HG03064 (cell line): Measurements from ENCODE around the gene PRDX1.
"Not testable (repeated sequence)": the region's sequence is repeated elsewhere in the genome, so short reads cannot be mapped to it uniquely, and the experiment has no call there.

Experiments
- ATAC-seq: cut with Tn5 transposase; IDR thresholded peaks from one replicate; pipeline ENCODE4 v1.9.1; 2021; ENCODE audit warnings: low read depth; ENCODE audit not compliant: unreplicated experiment

The PRDX1 gene

DNA sequence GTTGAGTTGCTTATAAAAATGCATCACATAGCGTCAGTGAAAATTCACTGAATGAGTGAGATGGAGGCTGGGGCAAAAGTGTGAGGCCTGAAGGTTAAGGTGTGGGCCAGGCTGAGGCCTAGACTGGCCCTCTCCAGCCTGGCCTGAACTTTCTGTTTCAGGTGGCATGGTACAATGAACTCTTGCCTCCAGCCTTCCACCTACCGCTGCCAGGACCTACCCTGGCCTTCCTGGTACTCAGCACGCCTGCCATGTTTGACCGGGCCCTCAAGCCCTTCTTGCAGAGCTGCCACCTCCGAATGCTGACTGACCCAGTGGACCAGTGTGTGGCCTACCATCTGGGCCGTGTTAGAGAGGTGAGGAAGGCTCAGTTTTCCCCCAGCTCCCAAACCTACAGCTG is 14.5 kb downstream of the PRDX1 start:
- no peak for ATAC-seq

DNA sequence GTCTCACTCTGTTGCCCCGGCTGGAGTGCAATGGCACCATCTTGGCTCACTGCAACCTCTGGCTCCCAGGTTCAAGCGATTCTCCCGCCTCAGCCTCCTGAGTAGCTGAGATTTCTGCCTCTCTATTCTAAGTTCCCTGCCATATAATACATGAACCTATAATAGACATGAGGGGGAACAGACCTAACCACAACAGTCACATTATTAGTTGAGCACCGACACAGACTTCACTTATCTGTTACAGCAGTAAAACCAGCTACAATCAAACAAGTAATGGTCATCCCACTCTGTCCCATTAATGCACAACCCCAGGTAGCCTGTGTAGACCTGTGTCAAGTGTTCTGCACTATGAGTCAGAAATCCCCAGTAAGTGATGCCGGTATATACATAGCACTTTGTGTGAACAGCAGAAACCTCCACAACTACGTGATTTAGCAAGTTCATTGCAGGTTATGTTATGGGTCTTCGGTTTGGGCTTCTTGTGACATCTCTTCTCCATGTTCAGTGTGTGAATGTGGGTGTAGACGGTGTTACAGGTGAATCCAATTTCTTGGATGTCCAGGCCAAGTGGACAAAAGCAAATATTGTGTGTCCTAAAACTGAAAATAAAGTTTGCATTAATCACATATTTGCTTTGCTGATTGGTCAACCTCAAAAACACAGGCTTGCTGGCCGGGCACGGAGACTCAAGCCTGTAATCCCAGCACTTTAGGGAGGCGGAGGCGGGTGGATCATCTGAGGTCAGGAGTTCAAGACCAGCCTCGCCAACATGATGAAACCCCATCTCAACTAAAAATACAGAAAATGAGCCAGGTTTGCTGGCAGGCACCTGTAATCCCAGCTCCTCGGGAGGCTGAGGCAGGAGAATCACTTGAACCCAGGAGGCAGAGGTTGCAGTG is 18.0 kb downstream of the PRDX1 start:
- ATAC-seq: no peak

DNA sequence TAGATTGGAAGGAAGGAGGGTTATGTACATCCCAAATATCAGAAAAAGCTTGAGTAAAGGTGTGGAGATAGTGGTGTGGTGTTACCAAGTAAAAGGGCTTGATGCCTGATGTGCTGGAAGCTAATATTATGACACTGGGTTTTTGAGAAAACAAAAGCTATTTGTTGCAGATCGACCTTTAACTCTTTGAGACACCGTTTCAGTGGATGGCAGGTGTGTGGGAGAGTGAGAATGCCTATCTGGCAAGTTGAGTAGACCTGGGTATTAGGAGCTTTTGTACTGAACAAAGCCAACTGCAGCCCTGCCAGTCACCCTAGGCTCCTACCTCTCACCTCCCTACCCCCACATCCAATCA is 20.2 kb downstream of the PRDX1 start:
- no peak for ATAC-seq

DNA sequence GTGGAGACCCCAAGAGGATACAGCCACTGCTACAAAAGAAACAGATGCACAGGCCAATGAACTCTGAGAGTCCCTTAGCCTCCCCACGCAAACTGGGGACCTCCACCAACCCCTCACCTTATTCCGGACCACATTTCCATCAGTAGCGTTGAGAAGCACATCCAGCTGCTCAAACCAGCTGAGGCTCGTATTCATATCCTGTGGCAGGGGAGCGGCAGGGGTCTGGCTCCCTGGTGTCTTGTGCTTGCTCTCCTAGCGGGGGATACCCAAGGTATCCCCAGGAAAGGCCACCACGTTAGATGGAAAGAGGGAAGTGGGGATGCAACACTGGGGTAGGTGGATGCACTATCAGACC is 22.3 kb downstream of the PRDX1 start:
- ATAC-seq: no peak

DNA sequence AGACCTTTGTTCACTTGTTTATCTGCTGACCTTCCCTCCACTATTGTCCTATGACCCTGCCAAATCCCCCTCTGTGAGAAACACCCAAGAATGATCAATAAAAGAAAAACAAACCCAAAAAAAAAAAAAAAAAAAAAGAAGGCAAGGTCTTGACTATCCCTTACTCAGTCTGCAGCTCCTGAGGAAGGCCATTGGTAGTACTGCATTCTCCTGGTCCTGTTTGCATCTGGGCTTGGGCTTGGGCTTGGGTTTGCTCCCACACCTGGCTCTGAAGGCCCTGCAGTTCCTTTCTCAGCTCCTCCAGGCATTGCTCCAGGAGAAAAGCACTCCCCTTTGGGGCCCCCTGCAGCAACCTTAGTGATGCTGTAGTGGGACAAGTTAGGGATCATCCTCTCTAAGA is 23.4 kb downstream of the PRDX1 start:
- ATAC-seq: no peak

DNA sequence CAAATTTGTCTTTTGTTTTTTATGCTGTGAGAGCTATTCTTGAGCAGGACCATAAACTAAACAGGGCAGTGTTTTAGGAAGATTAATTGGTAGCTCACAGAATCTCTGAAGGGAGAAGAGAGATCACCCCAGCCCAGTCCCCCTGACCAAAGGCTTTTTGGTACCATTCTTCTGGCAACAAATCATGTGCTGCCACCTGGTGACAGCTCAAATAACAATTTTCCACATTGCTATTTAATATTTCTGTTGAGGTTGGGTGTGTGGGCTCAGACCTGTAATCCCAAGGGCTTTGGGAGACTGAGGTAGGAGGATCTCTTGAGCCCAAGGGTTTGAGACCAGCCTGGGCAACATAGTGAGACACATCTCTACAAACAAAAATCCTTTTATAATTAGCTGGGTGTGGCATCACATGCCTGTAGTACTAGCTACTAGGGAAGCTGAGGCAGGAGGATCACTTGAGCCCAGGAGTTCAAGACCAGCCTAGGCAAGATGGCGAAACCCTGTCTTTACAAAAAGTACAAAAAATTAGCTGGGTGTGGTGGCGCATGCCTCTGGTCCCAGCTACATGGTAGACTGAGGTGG is 28.5 kb downstream of the PRDX1 start:
- ATAC-seq: no peak

DNA sequence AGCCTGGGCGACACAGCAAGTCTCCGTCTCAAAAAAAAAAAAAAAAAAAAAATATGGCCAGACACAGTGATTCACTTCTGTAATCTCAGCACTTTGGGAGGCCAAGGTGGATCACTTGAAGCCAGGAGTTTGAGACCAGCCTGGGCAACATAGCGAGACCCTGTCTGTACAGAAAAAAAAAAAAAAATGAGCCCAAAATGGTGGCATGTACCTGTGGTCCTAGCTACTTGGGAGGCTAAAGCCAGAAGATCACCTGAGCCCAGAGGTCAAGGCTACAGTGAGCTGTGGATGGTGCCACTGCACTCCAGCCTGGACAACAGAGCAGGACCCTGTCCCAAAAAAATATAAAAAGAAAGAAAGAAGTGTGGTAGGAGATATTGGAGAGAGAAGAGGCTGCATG is 29.0 kb downstream of the PRDX1 start:
- ATAC-seq: no peak

DNA sequence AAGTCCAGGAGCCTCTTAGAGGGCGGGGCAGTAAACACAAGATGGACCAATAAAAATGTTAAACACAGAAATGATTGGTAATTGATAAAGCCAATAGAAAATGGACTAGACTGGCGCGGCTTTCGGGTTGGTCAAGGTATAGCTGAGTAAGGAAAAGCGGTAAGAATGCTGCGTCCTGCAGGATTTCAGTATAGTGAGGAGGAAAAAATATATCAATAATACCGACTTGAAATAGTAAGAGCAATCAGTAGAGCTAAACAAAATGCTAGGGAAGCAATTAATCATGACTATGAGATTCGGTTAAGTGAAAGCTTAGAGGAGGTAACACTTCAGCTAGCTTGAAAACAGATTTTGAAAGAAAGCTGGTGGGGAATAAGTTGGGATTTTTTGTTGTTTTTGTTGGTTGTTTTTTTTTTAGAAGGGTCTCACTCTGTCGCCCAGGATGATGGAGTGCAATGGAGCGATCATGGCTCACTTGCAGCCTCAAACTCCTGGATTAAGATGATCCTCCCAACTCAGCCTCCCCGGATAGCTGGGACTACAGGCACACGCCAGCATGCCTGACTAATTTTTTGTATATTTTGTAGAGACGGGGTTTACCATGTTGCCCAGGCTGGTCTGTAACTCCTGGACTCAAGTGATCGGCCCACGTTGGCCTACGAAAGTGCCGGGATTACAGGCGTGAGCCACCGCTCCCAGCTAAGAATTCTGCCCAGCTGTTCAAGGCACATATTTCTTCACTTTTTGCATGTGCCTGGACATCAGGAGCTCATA is 30.0 kb downstream of the PRDX1 start:
- no peak for ATAC-seq

DNA sequence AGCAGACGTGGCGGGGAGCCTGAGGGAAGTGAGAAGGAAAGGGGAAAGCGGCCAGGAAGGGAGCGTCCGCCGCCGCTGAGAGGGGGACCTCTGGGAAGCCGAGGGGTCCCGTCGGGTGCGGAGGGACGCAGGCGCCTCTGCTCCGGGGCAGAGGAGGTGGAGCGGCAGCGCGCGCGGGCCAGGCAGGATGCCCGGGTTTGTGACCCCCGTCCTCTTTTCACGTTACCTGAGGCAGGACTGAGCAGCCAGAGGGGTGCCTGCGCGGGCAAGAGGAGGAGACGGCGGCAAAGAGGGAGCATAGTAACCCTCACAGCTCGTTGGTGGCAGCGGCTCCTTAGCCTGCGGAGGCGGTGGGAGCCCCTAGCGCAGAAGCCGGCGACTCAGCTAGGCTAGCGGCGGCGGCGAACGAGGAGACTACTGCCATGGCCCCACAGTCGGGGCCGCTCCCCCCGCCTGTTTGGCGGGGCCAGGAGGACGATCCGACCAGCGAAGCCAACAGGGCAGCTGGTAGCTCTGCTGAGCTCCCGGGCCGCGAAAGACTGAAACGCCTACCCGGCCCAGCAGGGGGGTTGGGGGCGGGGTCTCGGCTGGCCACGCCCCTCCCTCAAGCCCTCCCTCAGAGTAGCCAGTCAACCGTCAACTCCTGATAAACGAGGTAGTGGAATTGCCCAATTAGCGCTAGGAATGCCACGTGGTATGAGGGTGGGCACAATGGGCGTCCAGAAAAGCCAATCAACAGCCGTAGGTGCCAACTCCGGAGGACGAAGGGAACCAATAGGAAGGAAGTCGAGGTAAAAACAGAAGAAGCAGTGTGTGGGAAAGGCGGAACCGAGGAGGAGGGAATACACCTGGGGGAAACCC is 30.8 kb downstream of the PRDX1 start, which contains the start of gene TESK2:
TSS of gene TESK2 (minus strand) at position 538 of the 861 bp plus-strand sequence. CDS start 33,378 bp downstream, outside the sequence.
- ATAC-seq: peak; percentile 82

DNA sequence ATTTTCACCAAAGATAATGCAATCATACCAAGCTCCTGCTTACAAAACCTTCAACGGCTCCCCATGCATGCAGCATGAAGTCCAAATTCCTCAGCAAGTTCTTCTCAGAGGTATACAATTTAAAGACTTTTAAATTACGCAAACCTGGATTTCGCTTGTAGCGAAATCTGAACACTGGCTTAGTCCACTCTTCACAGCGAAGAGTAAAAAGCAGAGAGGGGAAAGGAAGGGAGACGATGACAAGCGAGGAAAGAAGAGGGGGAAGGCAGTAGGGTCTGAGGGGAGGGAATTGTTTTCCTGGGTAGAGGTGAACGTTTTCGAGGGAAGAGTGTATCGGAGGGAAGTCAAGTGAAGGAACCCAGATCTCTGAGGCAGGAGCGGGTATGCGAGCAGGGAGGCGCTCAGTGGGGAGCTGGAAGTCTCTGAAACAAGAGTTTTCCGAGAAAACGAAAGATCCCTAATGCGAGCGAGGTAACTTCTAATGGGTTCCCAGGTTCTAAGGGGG is 31.5 kb downstream of the PRDX1 start:
- no peak for ATAC-seq

DNA sequence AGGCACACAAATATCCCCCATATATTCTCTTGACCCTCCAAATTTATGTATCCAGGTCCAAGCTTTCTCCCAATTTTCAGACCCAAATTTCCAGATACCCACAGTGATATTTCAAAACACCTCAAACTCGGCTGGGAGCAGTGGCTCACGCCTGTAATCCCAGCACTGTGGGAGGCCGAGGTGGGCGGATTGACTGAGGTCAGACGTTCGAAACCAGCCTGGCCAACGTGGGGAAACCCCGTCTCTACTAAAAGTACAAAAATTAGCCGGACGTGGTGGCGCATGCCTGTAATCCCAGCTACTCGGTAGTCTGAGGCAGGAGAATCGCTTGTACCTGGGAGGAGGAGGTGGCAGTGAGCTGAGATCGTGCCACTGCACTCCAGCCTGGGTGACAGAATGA is 32.3 kb downstream of the PRDX1 start:
- not testable (repeated sequence) for ATAC-seq

DNA sequence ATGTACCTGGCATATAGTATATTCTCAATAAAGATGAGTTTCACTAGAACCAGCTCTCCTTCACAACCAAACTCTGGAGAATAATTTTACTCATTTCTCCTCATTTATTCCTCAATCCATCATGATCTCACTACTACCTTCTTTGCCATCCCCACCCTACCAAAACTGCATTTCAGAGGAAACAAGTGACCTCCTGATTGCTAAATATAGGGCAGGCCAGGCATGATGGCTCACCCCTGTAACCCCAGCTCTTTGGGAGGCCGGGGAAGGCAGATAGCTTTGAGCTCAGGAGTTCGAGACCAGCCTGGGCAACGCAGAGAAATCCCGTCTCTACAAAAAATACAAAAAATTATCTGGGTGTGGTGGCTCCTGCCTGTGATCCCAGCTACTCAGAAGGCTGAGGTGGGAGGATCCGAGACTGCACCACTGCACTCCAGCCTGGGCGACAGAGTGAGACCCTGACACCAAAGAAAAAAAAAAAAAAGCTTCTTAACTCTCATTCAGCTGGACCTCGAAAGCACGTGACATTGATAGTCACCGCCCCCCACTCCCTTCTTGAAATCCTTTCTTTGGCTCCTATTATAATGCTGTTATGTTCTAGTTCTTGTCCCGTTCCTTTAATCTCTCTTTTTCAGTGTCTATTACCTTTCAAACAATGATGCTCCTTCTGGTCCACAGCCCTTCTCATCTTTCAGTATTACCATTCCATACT is 32.9 kb downstream of the PRDX1 start:
- ATAC-seq: no peak

DNA sequence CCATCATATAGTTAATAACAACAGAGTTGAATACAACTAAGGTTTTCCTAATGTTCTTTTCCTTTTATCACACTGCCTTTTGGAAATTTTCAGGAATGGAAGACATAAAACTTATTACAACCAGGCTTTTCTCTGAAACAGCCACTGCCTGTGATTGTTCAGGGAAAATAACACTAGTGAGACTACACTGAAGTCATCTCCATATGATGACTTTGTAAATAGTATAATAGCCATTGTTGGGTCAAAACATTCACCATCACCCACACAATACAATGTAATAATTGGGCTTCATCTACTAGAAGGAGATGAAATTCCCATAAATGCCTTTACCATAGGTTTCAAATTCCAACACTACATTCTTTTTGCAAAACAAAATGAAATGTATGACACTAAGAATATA is 35.7 kb downstream of the PRDX1 start:
- ATAC-seq: no peak

DNA sequence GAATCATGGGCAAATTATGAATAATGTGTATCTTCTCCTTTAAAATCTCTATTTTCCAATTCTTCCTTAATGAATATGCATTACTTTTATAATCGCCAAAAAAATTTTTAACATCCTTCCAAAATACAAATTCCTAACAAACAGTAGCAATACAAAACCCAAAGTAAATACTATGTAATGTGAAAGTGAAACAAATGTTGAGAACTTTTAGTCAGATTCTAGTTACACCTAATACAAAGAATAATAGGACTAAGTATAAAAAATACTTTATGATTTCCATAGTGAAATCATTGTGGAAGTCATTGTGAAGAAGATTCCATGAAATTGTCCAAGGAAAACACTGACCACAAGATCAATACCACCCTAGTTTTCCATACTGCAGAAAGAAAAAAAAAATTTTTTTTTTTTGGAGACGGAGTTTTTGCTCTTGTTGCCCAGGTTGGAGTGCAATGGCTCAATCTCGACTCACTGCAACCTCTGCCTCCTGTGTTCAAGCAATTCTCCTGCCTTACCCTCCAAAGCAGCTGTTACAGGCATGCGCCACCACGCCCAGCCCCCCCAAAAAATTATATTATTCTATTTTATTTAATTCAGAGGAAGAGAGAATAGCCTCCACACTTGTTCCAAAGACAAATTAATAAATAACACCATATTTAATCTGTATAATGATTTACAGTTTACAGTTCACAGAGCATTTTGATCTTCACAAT is 42.5 kb downstream of the PRDX1 start:
- no peak for ATAC-seq

DNA sequence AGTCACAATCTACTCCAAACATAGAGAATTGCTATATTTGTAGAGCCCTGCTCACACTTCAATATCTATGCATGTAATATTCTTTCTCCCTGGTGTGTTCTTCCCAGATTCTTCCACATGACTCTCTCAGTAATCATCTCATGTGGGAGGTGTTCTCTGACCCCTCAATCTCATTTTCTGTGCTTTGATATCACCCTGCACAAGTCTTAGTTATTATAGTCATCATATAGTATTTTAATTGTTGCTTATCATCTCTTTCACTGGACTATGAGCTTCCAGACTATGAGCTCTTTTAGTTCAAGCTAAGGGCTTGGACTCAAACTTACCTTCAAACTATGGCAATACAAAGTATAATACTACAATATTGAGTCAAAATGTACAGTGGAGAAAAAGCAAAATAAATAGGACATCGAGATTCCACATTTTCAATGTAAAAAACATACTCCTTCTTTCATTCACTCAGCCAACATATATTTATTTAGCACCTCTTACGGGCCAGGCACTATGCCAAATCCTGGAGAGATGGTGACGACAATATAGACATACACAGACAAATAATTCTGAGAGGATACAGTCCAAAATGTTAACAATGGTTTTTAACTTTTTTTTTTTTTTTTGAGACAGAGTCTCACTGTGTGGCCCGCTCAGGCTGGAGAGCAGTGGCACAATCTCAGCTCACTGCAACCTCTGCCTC is 43.4 kb downstream of the PRDX1 start:
- no peak for ATAC-seq

DNA sequence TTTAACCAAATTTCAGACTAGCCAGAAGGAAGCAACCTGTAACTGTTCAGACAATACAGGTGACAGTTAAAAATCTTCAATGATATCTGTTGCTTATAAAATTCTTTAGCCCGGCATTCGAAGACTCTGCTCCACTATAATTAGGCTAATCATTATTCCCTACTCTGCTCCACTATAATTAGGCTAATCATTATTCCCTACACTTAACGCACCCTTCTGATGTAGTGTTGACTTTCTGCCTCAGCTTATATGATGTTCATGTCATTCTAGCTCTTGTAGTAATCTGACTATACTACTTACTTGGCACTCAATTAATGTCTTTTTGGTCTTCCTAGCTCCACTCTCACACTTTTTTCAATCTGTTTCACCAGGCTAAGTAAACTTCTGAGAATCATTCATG is 44.0 kb downstream of the PRDX1 start:
- ATAC-seq: no peak

DNA sequence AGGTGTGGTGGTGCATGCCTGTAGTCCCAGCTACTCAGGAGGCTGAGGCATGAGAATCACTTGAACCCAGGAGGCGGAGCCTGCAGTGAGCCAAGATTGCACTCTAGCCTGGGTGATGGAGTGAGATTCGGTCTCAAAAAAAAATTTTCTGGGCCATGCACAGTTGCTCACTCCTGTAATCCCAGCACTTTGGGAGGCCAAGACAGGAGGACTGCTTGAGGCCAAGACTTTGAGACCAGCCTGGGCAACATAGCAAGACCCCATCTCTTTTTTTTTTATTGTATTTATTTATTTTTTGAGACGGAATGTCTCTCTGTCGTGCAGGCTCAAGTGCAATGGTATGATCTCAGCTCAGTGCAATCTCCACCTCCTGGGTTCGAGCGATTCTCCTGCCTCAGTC is 47.5 kb downstream of the PRDX1 start:
- not testable (repeated sequence) for ATAC-seq

DNA sequence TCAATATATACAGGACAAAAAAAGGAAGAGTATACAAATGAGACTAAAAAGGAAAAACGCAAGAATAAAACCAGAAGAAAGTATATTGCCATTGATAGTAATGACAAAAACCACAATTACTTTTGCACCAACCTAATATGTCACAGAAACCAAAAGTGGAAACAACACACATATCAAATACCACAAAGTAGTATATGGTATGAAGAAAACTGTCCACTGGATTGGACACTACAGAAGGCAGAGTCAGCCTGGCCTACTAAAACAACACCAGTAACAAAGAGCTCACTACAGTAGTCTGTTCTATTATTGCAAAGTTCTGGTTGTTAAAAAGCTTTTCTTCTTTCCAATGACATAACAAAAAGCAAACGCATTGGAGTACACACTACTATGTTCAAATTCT is 48.4 kb downstream of the PRDX1 start:
- no peak for ATAC-seq
